ENCODE measurements around the gene CCDC33. TPM values are rescaled to one million over a fixed set of nuclear protein-coding genes. Genes with fewer than 3 reads are reported as not detected.

CCDC33 gene
- total RNA-seq, 1 donor from 2014 or later, result 0.41 TPM

DNA sequence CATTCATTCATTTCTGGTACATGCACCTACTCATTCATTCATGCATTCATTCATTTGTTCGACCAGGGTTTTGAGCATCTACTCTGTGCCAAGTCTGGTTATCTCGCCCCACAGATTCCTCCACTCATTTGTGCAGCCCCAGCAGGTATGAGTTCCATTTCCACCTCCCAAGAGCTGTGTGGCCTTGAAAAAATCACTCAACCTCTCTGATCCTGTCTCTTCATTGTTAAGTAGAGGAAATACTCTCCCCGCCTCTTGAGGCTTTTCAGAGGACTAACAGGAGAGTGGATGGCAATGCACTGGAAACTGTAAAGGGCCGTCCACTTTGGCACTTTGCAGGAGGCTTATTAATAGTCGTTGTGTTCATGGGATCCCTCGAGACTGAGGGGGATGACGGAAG, 69.6 kb downstream of the CCDC33 start:
- DNase-seq (ENCODE audit: low spot score in 2 of 2), result no peak
- no peak for FAIRE-seq

- DNase-seq (ENCODE audit: low spot score in 2 of 2) (no peak), FAIRE-seq (no peak)
These were observed 70.7 kb downstream of the CCDC33 start for GRCh38 chr15:74306781-74307217.

DNA sequence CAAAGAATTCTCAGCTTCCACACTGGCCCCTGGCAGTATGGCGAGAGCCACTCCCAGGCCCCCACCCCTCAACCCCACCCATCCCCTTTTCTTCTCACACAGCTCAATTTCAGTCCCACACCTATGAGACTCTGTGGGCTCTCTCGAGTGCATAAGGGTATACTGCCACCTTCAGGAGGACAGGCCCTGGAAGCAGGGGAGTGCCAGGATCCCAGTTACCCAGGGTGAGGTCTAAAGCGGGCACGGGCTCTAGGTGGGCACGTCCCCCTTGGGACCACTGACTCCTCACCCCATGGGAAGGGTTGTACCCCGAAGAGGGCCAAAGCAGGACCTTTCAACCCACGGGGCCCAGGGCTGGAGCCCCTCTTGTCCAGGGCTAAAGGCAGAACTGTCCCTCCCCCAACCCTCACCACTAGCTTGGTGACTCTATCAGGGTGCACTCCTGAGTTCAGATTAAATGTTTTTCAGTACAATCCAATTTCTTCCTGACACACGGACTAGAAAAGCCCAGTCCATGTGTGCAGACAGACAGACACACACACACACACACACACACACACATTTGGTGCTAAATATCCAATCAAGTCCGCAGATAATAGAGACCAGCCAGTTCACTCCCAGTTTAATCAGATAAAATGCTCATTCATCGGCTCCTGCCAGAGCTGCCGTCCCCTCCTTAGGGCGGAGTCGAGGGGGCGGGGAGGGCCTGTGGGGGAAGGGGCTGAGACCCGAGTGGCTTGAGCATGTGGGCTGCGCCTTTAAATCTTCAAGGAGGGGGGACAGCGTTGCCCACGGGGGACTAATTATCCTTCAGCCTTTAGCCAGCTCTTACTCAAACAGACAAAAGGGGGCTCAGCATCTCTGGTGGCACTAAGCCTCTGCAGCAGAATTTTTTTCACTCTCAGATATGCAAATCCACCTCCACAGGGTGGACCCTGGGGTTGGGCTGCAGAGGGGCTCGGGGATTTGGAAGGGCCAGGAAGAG, 72.0 kb downstream of the CCDC33 start:
- DNase-seq (ENCODE audit: low spot score in 2 of 2) (peak; percentile 50 to 76), FAIRE-seq (no peak)

GRCh38 chr15:74311734-74312444, 75.8 kb downstream of the CCDC33 start:
- DNase-seq (ENCODE audit: low spot score in 2 of 2) (no peak), FAIRE-seq (no peak)

DNA sequence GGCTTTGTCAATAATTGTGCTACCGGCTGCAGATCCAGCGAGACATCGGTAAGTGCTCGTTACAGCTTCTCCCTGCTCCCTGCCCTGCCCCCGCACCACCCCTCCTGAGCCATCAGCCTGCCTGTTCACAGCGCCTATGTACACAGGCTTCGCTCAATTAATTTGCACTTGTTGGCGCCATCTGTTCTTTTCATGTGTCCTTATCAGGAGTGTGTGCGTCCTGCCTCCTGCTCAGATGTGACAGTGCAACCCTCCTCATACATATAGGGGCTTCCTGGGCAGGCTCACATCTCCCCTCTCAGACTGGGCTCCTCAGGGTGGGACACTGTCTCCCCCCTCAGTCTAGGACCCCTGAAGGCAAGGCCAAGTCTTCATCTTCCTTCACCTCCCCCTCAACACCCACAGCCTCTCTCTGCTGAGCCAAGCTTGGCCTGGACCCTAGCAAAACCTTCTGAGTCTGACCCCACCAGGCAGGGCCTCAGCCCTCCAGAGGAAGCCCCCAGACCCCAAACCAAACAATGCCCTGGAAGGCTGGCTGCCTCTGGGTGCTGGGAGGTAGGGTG, 76.4 kb downstream of the CCDC33 start:
- DNase-seq (ENCODE audit: low spot score in 2 of 2), result no peak
- no peak for FAIRE-seq

DNA sequence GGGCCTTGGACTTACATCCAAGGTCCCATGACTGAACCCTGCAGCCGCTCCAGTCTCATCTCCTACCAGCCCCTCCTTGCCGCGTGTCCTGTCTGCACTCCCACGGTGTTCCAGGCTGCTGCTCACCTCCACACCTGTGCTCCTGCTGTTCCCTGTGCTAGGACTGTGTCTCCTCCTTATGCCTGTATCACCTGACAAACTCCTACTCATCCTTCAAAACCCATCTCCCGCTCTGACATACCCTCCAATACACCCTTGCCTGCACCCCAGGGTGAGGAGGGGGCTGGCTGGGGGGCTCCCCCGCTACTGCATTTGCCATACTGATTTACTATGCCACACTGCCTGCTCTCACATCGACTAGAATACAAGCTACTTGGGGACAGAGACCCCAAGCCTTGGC, 77.8 kb downstream of the CCDC33 start:
- no peak for DNase-seq (ENCODE audit: low spot score in 2 of 2)
- no peak for FAIRE-seq

- FAIRE-seq (no peak), DNase-seq (ENCODE audit: low spot score in 2 of 2) (no peak)
These were observed 78.8 kb downstream of the CCDC33 start for GRCh38 chr15:74314795-74315438.

- FAIRE-seq, result no peak
- DNase-seq (ENCODE audit: low spot score in 2 of 2), result no peak
These were observed 79.5 kb downstream of the CCDC33 start for GRCh38 chr15:74315626-74316025.

DNA sequence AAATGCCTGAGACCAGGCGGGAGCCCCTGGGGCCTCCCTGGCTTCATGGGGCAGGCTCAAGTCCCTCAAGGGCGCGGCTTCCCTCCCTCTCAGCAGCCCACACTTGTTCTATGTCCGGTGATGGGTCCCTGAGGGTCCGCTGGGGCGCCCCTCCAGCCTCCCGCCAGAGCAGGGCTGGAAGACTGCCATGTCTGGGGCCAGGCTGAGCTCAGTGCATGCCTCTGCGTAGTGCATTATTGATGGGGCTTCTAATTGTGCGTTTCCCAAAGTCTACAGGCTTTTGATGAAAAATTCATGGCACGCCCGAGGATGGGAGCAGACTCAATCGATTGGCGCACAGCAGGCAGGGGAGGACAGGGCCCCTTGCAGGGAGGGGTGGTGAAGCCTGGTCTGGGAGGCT, 80.0 kb downstream of the CCDC33 start:
- DNase-seq (ENCODE audit: low spot score in 2 of 2), result no peak

DNA sequence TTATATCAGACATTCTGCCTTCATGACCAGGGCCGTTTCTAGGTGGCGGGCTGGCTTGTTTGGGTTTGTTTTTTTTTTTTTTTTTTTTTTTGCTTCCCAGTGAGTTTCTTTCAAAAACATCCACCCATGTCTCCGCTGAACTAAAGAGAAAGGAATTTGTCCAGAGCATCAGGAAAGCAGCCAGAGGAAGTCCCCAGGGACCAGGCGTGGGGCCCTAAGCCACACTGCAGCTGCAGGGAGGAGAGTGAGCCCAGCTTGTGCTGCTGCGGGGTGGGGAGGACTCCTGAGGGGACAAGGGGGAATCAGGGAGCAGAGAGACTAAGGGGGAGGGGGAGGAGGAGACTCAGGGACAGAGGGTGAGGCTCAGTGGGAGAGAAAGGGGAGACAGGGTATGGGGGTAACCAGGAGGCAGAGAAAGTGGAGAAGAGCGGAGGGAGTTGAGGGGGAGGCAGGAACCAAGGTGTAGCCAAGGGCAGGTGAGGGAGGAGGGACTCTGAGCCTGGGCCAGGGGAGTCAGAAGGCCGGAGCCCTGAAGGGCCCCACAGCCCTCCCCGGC, 81.8 kb downstream of the CCDC33 start:
- FAIRE-seq (no peak), DNase-seq (ENCODE audit: low spot score in 2 of 2) (no peak)

More for the DNA sequence above, 80.0 kb downstream of the CCDC33 start:
- no peak for FAIRE-seq

GRCh38 chr15:74318376-74319137, 82.4 kb downstream of the CCDC33 start:
- FAIRE-seq (no peak), DNase-seq (ENCODE audit: low spot score in 2 of 2) (no peak)

- DNase-seq (ENCODE audit: low spot score in 2 of 2) (no peak), FAIRE-seq (no peak)
These were observed 83.0 kb downstream of the CCDC33 start for GRCh38 chr15:74319138-74319460.

DNA sequence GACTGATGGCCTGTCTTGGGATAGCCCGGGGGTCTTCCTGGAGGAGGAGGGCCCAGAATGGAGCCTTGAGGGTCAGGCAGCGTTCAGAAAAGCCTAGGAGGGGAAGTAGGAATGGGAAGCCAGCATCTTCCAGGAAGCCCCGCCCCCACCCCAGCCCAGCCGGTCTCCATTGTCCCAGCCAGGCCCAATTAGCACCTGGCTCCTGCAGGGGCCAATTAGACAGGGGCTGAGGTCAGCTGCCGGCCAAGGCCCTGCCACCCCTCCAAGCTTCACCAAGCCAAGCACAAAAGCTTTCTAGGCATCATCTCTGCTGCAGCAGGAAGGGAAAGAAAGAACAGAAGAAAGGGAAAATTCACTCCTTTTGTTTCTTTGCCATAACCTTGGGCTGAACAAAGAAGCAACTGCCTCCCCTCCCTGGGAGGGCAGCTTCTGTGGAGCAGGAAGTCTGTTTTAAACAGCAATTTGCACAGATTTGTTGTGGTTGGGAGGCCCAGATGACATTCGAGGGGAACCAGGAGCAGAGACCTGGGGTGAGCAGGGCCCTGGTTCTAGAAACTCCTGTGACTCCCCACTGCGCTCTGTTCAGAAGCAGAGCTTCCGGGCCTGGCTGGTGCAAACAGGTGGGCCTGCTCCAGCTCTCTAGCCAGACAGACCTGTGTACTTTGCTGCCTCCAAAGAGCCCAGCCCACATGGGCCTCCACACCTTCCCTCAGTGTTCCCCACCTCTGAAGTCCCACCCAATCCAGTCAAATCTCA, 83.6 kb downstream of the CCDC33 start:
- DNase-seq (ENCODE audit: low spot score in 2 of 2) (no peak), FAIRE-seq (no peak)

DNA sequence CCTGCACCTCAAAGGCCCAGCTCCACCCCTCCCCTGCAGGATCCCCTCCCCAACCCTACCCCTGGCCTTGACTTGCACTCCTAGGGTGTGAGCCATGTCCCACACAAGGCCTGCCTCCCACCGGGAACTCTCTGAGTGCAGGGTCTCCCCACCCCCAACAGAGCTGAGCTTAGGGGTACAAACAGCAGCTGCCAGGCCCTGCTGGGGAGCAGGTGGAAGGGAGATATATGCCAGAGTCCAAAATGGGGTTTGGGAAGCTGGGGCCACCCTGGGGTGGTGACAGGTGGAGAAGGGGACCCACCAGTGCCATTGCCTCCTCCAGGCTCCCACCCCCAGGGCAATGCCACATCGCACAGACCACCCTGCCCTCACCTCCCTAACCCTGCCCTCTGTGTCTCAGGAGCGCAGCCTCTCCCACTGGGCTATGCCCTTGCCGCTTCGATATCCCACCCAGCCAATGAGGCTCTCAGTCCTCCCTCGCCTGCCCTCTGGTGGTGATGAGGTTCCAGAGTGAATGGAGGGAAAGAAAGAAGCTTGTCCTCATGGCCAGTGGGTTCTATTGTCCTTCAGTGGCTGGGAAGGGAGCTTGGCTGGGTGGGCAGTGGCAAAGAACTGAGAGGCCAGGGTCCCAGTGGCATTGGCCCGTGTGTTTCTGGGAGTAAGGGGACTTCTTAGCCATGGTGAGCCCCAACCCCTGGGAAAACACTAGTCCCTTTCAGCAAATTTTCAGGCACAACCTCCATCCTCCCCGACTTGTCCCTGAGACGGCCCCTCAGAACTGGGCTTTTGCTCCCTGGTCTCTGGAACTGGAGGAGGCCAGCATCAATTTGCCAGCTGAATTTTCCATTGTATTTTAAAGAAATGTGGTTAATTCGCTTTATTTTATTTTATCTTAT, 84.5 kb downstream of the CCDC33 start:
- FAIRE-seq (no peak), DNase-seq (ENCODE audit: low spot score in 2 of 2) (peak in 1 of 2 donors; percentile 56)

DNA sequence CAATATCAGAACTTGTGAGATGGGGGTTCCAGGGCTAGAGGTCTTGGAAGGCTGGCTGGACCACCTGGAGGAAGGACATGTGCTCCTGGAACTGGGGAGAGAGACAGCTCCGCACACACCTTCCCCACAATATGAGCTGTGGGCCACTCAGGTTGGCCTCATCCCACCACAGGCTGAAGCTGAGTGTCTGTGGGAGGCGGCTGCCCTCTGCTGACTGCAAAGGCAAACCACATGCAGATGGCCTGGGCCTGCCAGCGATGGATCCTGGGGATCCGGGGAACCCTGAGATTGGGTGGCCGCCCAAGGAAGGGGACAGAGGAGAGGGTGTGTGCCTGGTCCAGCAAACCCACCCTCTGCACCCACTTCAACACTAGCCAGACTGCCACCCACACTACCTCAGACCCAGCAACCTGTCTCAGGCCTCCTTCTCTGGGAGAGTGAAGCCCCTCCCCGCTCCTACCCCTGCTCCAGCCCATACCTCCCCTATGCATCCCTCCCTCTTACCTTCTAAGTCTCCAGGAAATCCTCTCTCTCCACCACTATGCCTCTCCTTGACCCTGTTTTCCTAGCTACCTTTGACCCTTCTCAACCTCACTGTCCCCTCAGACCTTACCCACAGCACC, 86.5 kb downstream of the CCDC33 start:
- DNase-seq (ENCODE audit: low spot score in 2 of 2), result peak; percentile 38 to 77
- no peak for FAIRE-seq

GRCh38 chr15:74324714-74325113, 88.6 kb downstream of the CCDC33 start:
- no peak for DNase-seq (ENCODE audit: low spot score in 2 of 2)
- no peak for FAIRE-seq

DNA sequence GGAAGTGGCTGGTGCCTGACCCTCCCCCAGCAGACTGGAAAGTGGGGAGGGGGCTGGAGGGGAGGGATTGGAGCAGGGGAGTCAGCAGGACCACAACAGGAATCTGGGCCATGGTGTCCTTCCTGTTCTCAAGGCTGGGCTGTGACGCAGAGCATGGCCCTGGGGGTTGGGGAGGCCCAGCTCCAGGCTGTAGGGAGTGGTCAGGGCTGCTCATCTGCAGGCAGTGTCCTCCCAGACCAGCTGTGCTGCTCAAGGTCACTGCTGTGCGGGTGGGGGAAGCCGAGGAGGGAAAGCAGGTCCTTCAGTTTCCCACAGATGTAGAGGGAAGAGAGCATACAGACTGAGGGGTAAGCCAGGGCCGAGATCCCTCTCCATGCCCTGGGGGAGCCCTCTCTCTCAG, 90.6 kb downstream of the CCDC33 start:
- DNase-seq (ENCODE audit: low spot score in 2 of 2) (no peak), FAIRE-seq (no peak)

GRCh38 chr15:74327756-74328155, 91.6 kb downstream of the CCDC33 start:
- no peak for FAIRE-seq
- no peak for DNase-seq (ENCODE audit: low spot score in 2 of 2)

All from frontal cortex (tissue), 4 donors.